HepG2 (cell line): ENCODE results near the gene CENPB. TPM values are rescaled to one million over a fixed set of nuclear protein-coding genes. Genes with fewer than 3 reads are reported as not detected.

Source experiments
- CCAR2 ChIP-seq: fragments of 200-400 bp; formaldehyde crosslinking; optimal IDR thresholded peaks from 2 replicates; pipeline ENCODE3; 2018; ENCODE audit warnings: low read depth, mild to moderate bottlenecking, low read length, moderate library complexity
- MTA3 ChIP-seq: sonication (generic); formaldehyde crosslinking; IDR thresholded peaks from 2 replicates; pipeline ENCODE4 v1.4.0; 2020; ENCODE audit warnings: missing genetic modification reagents
- NCOA5 ChIP-seq: sonication (generic); formaldehyde crosslinking; IDR thresholded peaks from 2 replicates; pipeline ENCODE4 v1.4.0; 2020; ENCODE audit warnings: missing genetic modification reagents
- SAP130 ChIP-seq: IDR thresholded peaks from 2 replicates; pipeline ENCODE4 v1.6.1; 2016; ENCODE audit warnings: low read depth
- SMAD9 ChIP-seq: sonication (generic); formaldehyde crosslinking; IDR thresholded peaks from 2 replicates; pipeline ENCODE4 v1.5.1; 2020; ENCODE audit warnings: mild to moderate bottlenecking, missing genetic modification reagents
- TAF1 ChIP-seq: sonication (generic); formaldehyde crosslinking; IDR thresholded peaks from 2 replicates; pipeline ENCODE4 v1.4.0; 2020; ENCODE audit warnings: missing genetic modification reagents
- YY1 ChIP-seq: IDR thresholded peaks from 2 replicates; pipeline ENCODE4 v1.6.1; 2011; ENCODE audit warnings: low read length, low read depth, moderate library complexity, mild to moderate bottlenecking; ENCODE audit not compliant: insufficient read depth, insufficient replicate concordance
- ZEB1 ChIP-seq: IDR thresholded peaks from 2 replicates; pipeline ENCODE4 v1.6.1; 2012; ENCODE audit warnings: mild to moderate bottlenecking, low read depth, inconsistent platforms; ENCODE audit not compliant: insufficient replicate concordance
- ZNF468 ChIP-seq: sonication (generic); formaldehyde crosslinking; IDR thresholded peaks from 2 replicates; pipeline ENCODE4 v1.8.0; 2022; ENCODE audit warnings: mild to moderate bottlenecking, moderate library complexity, missing genetic modification reagents
- ZNF549 ChIP-seq: sonication (generic); formaldehyde crosslinking; IDR thresholded peaks from 2 replicates; pipeline ENCODE4 v1.5.0; 2020; ENCODE audit warnings: missing genetic modification reagents
- ZNF569 ChIP-seq: sonication (generic); formaldehyde crosslinking; IDR thresholded peaks from 2 replicates; pipeline ENCODE4 v1.5.0; 2020; ENCODE audit warnings: mild to moderate bottlenecking, missing genetic modification reagents, moderate library complexity, borderline replicate concordance
- ZNF737 ChIP-seq: sonication (generic); formaldehyde crosslinking; IDR thresholded peaks from 2 replicates; pipeline ENCODE4 v1.5.0; 2020; ENCODE audit warnings: missing genetic modification reagents, mild to moderate bottlenecking, borderline replicate concordance
- ZNF781 ChIP-seq: sonication (generic); formaldehyde crosslinking; IDR thresholded peaks from 2 replicates; pipeline ENCODE4 v1.5.1; 2020; ENCODE audit warnings: borderline replicate concordance, mild to moderate bottlenecking, missing genetic modification reagents; ENCODE audit errors: not compliant biosample characterization
- polyA plus RNA-seq, 8 experiments: library from polyadenylated mRNA; depleted of rRNA in 3 of 8; stranded (reverse) in 7 of 8; unstranded in 1 of 8; fragments of >200 nt; fragmentation: Illumina TruSeq in 4 of 8; extraction: Trizol in 4 of 8; gene quantifications; 2 replicates each; pipeline versions ENCODE4 v1.2.1 to v1.2.3, GENCODE V29; 2011 to 2016; ENCODE audit warnings: low read depth in 4 of 8, missing spikeins in 1 of 8, mixed read lengths in 1 of 8; ENCODE audit not compliant: insufficient read depth in 1 of 8
- total RNA-seq, 5 experiments: library from RNA; depleted of rRNA; stranded (reverse); fragments of >200 nt; fragmentation: Illumina TruSeq; extraction: Trizol; gene quantifications; 2 replicates each; pipeline ENCODE4 v1.2.3, GENCODE V29; 2016; ENCODE audit warnings: low read depth in 1 of 5
- TF ChIP-seq, protein P1 (sequence below): sonication (generic); formaldehyde crosslinking; IDR thresholded peaks from 2 replicates; pipeline ENCODE4 v1.5.1; 2020; ENCODE audit warnings: mild to moderate bottlenecking, missing genetic modification reagents
- TF ChIP-seq, protein P2 (sequence below): sonication (generic); formaldehyde crosslinking; IDR thresholded peaks from 2 replicates; pipeline ENCODE4 v1.4.0; 2020; ENCODE audit warnings: mild to moderate bottlenecking, missing genetic modification reagents
- TF ChIP-seq, protein P3 (sequence below): sonication (generic); formaldehyde crosslinking; IDR thresholded peaks from 2 replicates; pipeline ENCODE4 v1.4.0; 2020; ENCODE audit warnings: missing genetic modification reagents
- TF ChIP-seq, protein P4 (sequence below): sonication (generic); formaldehyde crosslinking; IDR thresholded peaks from 2 replicates; pipeline ENCODE4 v1.4.0; 2020; ENCODE audit warnings: missing genetic modification reagents; ENCODE audit errors: not compliant biosample characterization

CENPB gene
- total and polyA plus RNA-seq, 2 of the 13 experiments (the other 11 are each of a cell fraction or from before 2014, with no cell fraction given) = 10.4 to 54.5 TPM

DNA sequence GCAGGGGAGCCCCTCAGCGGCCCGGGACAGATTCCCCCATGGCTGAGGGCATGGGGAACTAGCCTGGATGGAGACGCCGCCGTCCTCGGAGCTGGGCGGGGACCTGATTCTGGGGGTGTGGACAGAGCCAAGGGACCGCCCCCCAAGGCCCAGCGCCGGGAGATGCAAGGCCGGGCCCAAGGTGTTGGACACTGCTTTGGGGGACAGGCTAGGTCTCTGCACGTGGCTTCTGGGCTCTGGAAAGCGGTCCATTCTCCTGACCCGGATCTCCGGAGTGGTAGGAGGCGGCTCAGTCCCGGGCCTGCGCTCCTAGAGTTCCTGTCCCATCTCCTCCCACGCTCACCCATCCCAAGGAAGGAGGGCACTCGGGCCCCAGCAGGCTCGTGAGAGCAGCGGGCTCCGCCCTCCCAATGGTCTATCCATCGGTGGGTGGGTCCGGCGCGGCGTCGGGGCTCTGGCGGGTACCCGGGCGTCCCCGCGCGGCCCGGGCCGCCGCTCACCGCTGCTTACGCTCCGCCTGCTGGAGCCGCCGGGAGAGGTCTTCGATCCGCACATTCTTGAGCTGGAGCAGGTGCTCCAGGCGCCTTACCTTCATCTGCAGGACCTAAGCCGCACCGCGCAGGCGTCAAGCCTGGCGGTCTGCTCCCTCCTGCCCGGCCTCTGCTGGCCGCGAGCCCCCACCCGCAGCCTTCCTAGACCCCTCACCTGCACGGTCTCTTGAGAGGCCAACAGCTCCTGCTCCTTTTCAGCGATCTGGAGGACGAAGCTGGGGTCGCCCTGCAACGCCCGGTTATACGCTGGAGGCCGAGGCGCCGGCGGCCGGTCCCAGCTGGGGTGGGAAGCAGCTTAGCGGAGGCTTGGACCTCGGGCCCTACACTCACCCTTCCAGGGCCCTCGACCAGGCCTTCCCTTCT lies 8.6 kb downstream of the CENPB start (continued):
- TF ChIP-seq, protein P1, sequence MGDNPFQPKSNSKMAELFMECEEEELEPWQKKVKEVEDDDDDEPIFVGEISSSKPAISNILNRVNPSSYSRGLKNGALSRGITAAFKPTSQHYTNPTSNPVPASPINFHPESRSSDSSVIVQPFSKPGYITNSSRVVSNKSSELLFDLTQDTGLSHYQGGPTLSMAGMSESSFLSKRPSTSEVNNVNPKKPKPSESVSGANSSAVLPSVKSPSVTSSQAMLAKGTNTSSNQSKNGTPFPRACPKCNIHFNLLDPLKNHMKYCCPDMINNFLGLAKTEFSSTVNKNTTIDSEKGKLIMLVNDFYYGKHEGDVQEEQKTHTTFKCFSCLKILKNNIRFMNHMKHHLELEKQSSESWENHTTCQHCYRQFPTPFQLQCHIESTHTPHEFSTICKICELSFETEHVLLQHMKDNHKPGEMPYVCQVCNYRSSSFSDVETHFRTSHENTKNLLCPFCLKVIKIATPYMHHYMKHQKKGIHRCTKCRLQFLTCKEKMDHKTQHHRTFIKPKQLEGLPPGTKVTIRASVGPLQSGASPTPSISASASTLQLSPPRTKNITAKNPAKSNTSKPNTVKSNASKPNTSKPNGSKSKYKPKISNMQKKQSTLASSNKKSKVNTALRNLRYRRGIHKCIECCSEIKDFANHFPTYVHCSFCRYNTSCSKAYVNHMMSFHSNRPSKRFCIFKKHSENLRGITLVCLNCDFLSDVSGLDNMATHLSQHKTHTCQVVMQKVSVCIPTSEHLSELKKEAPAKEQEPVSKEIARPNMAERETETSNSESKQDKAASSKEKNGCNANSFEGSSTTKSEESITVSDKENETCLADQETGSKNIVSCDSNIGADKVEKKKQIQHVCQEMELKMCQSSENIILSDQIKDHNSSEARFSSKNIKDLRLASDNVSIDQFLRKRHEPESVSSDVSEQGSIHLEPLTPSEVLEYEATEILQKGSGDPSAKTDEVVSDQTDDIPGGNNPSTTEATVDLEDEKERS = no peak
- TF ChIP-seq ZNF569 (no peak), ZEB1 (no peak), ZNF549 (no peak), ZNF781 (CRISPR knock-in tag) (no peak), SMAD9 (CRISPR knock-in tag) (no peak), SAP130 (CRISPR knock-in tag) (no peak; the same call in 1 of the 2 replicates), ZNF468 (CRISPR knock-in tag) (no peak), TAF1 (no peak; the same call in 1 of the 2 replicates), CCAR2 (no peak), YY1 (peak; percentile 28), ZNF737 (CRISPR knock-in tag) (no peak; the same call in 1 of the 2 replicates), NCOA5 (CRISPR knock-in tag) (no peak), MTA3 (CRISPR knock-in tag) (no peak)
- TF ChIP-seq, protein P2, sequence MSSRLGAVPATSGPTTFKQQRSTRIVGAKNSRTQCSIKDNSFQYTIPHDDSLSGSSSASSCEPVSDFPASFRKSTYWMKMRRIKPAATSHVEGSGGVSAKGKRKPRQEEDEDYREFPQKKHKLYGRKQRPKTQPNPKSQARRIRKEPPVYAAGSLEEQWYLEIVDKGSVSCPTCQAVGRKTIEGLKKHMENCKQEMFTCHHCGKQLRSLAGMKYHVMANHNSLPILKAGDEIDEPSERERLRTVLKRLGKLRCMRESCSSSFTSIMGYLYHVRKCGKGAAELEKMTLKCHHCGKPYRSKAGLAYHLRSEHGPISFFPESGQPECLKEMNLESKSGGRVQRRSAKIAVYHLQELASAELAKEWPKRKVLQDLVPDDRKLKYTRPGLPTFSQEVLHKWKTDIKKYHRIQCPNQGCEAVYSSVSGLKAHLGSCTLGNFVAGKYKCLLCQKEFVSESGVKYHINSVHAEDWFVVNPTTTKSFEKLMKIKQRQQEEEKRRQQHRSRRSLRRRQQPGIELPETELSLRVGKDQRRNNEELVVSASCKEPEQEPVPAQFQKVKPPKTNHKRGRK = no peak
- TF ChIP-seq, protein P3, sequence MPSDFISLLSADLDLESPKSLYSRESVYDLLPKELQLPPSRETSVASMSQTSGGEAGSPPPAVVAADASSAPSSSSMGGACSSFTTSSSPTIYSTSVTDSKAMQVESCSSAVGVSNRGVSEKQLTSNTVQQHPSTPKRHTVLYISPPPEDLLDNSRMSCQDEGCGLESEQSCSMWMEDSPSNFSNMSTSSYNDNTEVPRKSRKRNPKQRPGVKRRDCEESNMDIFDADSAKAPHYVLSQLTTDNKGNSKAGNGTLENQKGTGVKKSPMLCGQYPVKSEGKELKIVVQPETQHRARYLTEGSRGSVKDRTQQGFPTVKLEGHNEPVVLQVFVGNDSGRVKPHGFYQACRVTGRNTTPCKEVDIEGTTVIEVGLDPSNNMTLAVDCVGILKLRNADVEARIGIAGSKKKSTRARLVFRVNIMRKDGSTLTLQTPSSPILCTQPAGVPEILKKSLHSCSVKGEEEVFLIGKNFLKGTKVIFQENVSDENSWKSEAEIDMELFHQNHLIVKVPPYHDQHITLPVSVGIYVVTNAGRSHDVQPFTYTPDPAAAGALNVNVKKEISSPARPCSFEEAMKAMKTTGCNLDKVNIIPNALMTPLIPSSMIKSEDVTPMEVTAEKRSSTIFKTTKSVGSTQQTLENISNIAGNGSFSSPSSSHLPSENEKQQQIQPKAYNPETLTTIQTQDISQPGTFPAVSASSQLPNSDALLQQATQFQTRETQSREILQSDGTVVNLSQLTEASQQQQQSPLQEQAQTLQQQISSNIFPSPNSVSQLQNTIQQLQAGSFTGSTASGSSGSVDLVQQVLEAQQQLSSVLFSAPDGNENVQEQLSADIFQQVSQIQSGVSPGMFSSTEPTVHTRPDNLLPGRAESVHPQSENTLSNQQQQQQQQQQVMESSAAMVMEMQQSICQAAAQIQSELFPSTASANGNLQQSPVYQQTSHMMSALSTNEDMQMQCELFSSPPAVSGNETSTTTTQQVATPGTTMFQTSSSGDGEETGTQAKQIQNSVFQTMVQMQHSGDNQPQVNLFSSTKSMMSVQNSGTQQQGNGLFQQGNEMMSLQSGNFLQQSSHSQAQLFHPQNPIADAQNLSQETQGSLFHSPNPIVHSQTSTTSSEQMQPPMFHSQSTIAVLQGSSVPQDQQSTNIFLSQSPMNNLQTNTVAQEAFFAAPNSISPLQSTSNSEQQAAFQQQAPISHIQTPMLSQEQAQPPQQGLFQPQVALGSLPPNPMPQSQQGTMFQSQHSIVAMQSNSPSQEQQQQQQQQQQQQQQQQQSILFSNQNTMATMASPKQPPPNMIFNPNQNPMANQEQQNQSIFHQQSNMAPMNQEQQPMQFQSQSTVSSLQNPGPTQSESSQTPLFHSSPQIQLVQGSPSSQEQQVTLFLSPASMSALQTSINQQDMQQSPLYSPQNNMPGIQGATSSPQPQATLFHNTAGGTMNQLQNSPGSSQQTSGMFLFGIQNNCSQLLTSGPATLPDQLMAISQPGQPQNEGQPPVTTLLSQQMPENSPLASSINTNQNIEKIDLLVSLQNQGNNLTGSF (CRISPR knock-in tag) = no peak
- TF ChIP-seq, protein P4, sequence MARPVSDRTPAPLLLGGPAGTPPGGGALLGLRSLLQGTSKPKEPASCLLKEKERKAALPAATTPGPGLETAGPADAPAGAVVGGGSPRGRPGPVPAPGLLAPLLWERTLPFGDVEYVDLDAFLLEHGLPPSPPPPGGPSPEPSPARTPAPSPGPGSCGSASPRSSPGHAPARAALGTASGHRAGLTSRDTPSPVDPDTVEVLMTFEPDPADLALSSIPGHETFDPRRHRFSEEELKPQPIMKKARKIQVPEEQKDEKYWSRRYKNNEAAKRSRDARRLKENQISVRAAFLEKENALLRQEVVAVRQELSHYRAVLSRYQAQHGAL (CRISPR knock-in tag) = peak; percentile 36
